Measurements from ENCODE around the gene VAV1. TPM values are rescaled to one million over a fixed set of nuclear protein-coding genes. Genes with fewer than 3 reads are reported as not detected.

The VAV1 gene
- total RNA-seq, 2 experiments from 2014 or later = 77.9 to 84.5 TPM

DNA sequence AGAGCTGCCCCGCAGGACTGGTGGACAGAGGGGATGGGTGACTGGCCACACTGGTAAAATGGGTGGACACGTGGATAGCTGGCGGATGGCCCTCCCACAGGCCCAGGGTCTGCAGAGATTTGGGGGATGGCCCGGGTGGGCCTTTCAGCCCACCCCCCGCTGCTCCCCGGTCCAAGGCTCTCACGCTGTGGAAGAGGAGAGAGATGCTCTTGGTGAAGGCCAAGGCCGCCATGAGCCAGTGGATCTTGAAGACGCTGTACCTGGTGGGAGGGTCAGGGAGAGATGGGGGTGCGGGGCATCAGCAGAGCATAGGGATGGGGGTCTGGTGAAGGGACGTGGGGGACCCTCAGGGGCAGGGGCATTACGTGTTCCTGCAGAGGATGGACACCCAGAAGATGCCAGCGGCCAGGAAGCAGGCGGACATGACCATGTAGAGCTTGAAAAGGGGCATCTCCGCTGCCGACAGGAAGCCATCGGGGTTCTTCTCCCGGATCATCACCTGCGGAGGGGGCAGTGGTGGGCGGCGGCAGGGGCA is 39.6 kb upstream of the VAV1 start:
- Mint-ChIP-seq H3K9me3 (no peaks in the 10 kb centered on the region), H3K4me3 (no peak overlapping the region), H3K27me3 (no peaks in the 10 kb centered on the region), H3K4me1 (ENCODE audit: low read depth) (peaks cover 10% of the 10 kb centered on the region), H3K27ac (no peak overlapping the region), H3K36me3 (peaks cover 22% of the 10 kb centered on the region)
- intact Hi-C loops (cut with micrococcal nuclease) = loop anchor here (10.0 kb wide), 1 partner anchor 358 kb away; the partner anchor contains the start of genes ALKBH7 and PSPN
- ChIA-PET POLR2A (no interaction called here), CTCF (interaction anchor here (1.0 kb wide), 1 partner anchor 216 kb away, joined by 5 read pairs; no protein-coding TSS in a partner anchor)
- DNase-seq = no peak

- ChIA-PET POLR2A (no interaction called here), CTCF (interaction anchor here (1.0 to 7.0 kb wide), 2 partner anchors 101 to 217 kb away, joined by 5 to 62 read pairs; no protein-coding TSS in a partner anchor)
- Mint-ChIP-seq H3K27ac (no peak overlapping the region), H3K9me3 (no peaks in the 10 kb centered on the region), H3K4me3 (no peak overlapping the region), H3K27me3 (no peaks in the 10 kb centered on the region), H3K4me1 (ENCODE audit: low read depth) (peaks cover 16% of the 10 kb centered on the region), H3K36me3 (peaks cover 22% of the 10 kb centered on the region)
- no peak for DNase-seq
- intact Hi-C loops (cut with micrococcal nuclease) = loop anchor here (10.0 kb wide), 1 partner anchor 359 kb away; the partner anchor contains the start of genes ALKBH7 and PSPN
Measured at GRCh38 chr19:6733338-6734095, 39.0 kb upstream of the VAV1 start.

- CTCF ChIA-PET = interaction anchor here (5.4 to 7.0 kb wide), 2 partner anchors 102 to 131 kb away, joined by 62 to 106 read pairs; no protein-coding TSS in a partner anchor
Measured at GRCh38 chr19:6734096-6734696, 38.3 kb upstream of the VAV1 start.

DNA sequence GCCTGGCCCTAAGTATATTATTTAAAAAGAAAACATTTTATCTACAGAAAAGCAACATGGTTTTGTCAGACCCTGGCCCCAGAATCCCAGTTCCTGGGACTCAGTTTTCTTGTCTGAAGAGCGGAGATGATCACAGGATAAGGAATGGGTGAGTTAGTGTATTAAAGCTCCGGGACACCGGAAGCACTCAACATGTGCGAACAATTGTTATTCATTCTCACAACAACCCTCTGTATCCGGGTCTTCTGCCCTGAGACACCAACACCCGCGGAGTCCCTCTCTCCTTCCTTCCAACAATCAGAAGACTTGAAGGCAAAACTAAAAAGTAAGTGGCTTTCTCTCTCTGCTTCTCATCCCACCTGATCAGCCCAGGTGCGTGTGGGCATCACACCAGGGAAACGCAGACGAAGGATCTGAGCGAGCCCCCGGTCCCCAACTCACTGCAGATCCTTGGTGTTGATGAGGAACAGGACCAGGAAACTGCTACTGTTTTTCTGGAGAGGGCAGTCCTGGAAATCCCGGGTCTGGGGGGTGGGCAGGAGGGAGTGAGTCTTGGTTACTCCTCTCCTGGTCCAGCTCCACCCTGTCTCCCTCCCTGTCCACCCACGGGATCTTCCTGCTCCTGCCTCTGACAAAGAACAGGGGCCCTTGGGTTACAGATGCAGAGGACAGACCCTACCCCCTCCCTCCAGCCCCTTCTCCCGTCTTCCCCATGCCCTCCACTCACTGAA is 37.2 kb upstream of the VAV1 start:
- Mint-ChIP-seq H3K36me3 (peaks cover 22% of the 10 kb centered on the region), H3K4me1 (ENCODE audit: low read depth) (peaks cover 25% of the 10 kb centered on the region), H3K9me3 (no peaks in the 10 kb centered on the region), H3K27me3 (no peaks in the 10 kb centered on the region), H3K27ac (peak overlapping the region; percentile 98), H3K4me3 (peak overlapping the region; percentile 98)
- no peak for DNase-seq
- ChIA-PET POLR2A (interaction anchor here (1.1 to 1.9 kb wide), 2 partner anchors 66 to 94 kb away, joined by 3 to 9 read pairs; partner anchors contain the start of gene TNFSF14), CTCF (interaction anchor here (1.1 to 7.0 kb wide), 13 partner anchors 20 to 218 kb away, joined by 3 to 106 read pairs (median 7); partner anchors contain the start of genes SH2D3A and TNFSF14)
- intact Hi-C loops (cut with micrococcal nuclease) = loop anchor here (5.0 to 10.0 kb wide), 3 partner anchors 118 to 361 kb away; partner anchors contain the start of genes ALKBH7 and PSPN

More at GRCh38 chr19:6734096-6734696, 38.3 kb upstream of the VAV1 start:
- Mint-ChIP-seq H3K27me3 (no peaks in the 10 kb centered on the region), H3K27ac (no peak overlapping the region), H3K4me3 (no peak overlapping the region), H3K4me1 (ENCODE audit: low read depth) (peaks cover 23% of the 10 kb centered on the region), H3K36me3 (peaks cover 22% of the 10 kb centered on the region), H3K9me3 (no peaks in the 10 kb centered on the region)
- DNase-seq = no peak
- intact Hi-C loops (cut with micrococcal nuclease) = loop anchor here (10.0 kb wide), 1 partner anchor 359 kb away; the partner anchor contains the start of genes ALKBH7 and PSPN
- POLR2A ChIA-PET = no interaction called here

DNA sequence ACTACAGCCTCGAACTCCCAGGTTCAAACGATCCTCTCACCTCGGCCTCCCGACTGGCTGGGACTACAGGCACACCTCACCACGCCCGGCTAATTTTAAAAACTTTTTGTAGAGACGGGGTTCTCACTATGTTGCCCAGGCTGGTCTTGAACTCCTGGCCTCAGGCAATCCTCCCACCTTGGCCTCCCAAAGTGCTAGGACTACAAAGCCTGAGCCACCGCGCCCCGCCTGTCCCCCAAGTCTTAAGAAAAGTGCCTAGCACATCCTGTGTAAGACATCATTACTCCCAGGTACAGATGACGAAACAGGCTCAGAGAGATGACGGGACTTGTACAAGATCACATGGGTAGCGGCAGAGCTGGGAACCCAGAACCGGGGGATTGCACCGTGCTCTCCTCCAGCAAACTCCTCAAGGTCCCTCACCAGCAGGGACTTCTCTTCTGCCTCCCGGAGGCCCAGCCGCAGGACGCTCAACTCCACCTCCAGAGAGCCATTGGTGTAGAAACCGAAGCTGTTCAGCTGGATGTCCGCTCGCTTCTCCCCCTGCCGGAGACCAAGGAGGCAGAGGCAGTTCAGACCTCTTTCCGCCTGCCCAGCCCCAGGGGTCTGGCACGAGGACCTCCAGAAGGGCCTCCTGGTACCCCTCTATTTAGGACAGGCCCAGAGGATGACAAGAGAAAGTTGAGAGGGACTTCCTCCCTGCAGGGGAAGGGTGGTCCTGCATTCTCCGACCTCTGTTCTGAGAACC is 36.2 kb upstream of the VAV1 start:
- Mint-ChIP-seq H3K27me3 (no peaks in the 10 kb centered on the region), H3K4me1 (ENCODE audit: low read depth) (peaks cover 30% of the 10 kb centered on the region), H3K36me3 (peaks cover 22% of the 10 kb centered on the region), H3K9me3 (no peaks in the 10 kb centered on the region), H3K27ac (peak overlapping the region; percentile 98), H3K4me3 (peak overlapping the region; percentile 98)
- CTCF ChIA-PET = interaction anchor here (0.7 to 7.0 kb wide), 17 partner anchors 21 to 219 kb away, joined by 3 to 106 read pairs (median 4); partner anchors contain the start of genes SH2D3A and TNFSF14
- POLR2A ChIA-PET = interaction anchor here (0.5 to 3.6 kb wide), 8 partner anchors 36 to 127 kb away, joined by 3 to 27 read pairs (median 4); partner anchors contain the start of genes TNFSF14 and VAV1
- intact Hi-C loops (cut with micrococcal nuclease) = loop anchor here (1.0 to 10.0 kb wide), 6 partner anchors 62 to 362 kb away; partner anchors contain the start of genes ALKBH7 and PSPN
- DNase-seq = peak; percentile 81

- Mint-ChIP-seq H3K9me3 (no peaks in the 10 kb centered on the region), H3K36me3 (peaks cover 18% of the 10 kb centered on the region)
- POLR2A ChIA-PET = interaction anchor here (1.0 to 3.6 kb wide), 8 partner anchors 35 to 126 kb away, joined by 3 to 27 read pairs (median 7); partner anchors contain the start of genes TNFSF14 and VAV1
Measured at GRCh38 chr19:6736917-6737283, 35.6 kb upstream of the VAV1 start.

GRCh38 chr19:6737284-6737872 is 35.1 kb upstream of the VAV1 start, which contains the start of gene GPR108:
TSS of gene GPR108 (minus strand) at chr19:6737580. CDS start at chr19:6737576, 4 bp downstream.
- CTCF ChIA-PET = interaction anchor here (1.1 to 7.0 kb wide), 16 partner anchors 22 to 362 kb away, joined by 3 to 106 read pairs (median 6); partner anchors contain the start of genes SH2D3A and VAV1
- intact Hi-C loops (cut with micrococcal nuclease) = loop anchor here (1.0 to 10.0 kb wide), 6 partner anchors 30 to 363 kb away; partner anchors contain the start of genes ALKBH7, PSPN, SH2D3A and TNFSF14
- DNase-seq = peak; percentile 100
- H3K27me3 Mint-ChIP-seq = no peaks in the 10 kb centered on the region
- H3K9me3 Mint-ChIP-seq = no peaks in the 10 kb centered on the region
- peak within 1 kb of the TSS; percentile 98 for H3K27ac Mint-ChIP-seq
- H3K4me1 Mint-ChIP-seq (ENCODE audit: low read depth) = peaks cover 34% of the 10 kb centered on the region
- H3K36me3 Mint-ChIP-seq = peaks cover 17% of the 10 kb centered on the region
- peak within 1 kb of the TSS; percentile 98 for H3K4me3 Mint-ChIP-seq
- POLR2A ChIA-PET = interaction anchor here (0.6 to 3.6 kb wide), 11 partner anchors 31 to 253 kb away, joined by 3 to 27 read pairs (median 5); partner anchors contain the start of genes SH2D3A, TNFSF14 and VAV1

More at GRCh38 chr19:6736917-6737283, 35.6 kb upstream of the VAV1 start:
- Mint-ChIP-seq H3K27me3 (no peaks in the 10 kb centered on the region), H3K4me3 (peak overlapping the region; percentile 98), H3K4me1 (ENCODE audit: low read depth) (peaks cover 34% of the 10 kb centered on the region), H3K27ac (peak overlapping the region; percentile 98)
- no peak for DNase-seq
- CTCF ChIA-PET = interaction anchor here (1.0 to 7.0 kb wide), 17 partner anchors 21 to 220 kb away, joined by 3 to 106 read pairs (median 6); partner anchors contain the start of genes SH2D3A, TNFSF14 and VAV1
- intact Hi-C loops (cut with micrococcal nuclease) = loop anchor here (1.0 to 10.0 kb wide), 9 partner anchors 30 to 362 kb away; partner anchors contain the start of genes ALKBH7, PSPN, SH2D3A and TNFSF14

DNA sequence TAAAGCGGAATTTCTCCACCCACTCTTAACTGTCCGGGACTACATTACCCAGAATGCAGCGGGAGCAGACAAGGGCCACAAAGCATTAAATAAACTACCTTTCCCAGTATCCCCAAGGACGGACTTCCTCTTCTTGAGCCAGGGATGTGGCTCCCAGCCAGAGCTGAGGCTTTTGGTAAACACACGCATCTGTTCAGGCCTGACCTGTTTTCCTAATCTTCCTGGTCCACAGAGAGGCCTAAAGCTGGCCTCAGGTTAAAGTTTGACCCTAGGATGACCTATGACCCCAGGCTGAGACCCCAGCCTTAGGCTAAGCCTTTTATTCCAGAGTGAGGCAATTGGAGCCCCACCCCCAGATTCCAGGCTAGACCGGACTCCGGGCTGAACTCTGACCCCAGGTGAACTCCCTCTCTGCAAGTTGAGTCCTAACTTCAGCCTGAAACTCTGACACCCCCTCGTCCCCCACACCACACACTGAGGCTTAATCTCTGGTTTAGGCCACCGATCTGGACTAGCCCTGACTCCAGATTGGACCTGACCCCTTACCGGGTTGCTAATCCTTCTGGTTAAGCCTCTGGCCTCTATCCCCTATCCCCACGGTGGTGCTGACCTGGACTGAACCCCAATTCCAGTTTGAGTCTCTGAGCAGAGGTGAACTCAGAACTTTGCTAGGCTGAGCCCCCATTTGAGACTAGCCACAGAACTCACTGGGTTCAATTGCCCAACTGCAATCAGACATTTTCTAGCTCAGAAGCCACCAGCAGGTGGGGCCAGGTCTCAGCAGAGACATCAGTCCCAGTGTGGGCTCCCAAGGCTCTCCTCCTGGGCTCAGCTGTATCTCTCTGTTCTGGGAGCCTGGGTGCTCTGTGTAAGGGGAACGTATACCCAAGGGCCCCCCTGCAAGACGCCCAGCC is 34.4 kb upstream of the VAV1 start:
- DNase-seq = peak; percentile 91
- Mint-ChIP-seq H3K4me1 (ENCODE audit: low read depth) (peaks cover 37% of the 10 kb centered on the region), H3K27ac (peak overlapping the region; percentile 98), H3K36me3 (peaks cover 18% of the 10 kb centered on the region), H3K4me3 (peak overlapping the region; percentile 98), H3K27me3 (no peaks in the 10 kb centered on the region), H3K9me3 (no peaks in the 10 kb centered on the region)
- ChIA-PET CTCF (interaction anchor here (0.6 to 7.0 kb wide), 24 partner anchors 11 to 361 kb away, joined by 3 to 106 read pairs (median 5); partner anchors contain the start of genes SH2D3A and VAV1), POLR2A (interaction anchor here (0.6 to 3.6 kb wide), 11 partner anchors 30 to 252 kb away, joined by 3 to 27 read pairs (median 4); partner anchors contain the start of genes SH2D3A, TNFSF14 and VAV1)
- intact Hi-C loops (cut with micrococcal nuclease) = loop anchor here (1.0 to 10.0 kb wide), 7 partner anchors 29 to 363 kb away; partner anchors contain the start of genes ALKBH7, PSPN, SH2D3A and TNFSF14

Data from activated CD4-positive, alpha-beta memory T cell treated with anti-CD3 and anti-CD28 coated beads for 36 hours (primary cell).